BE2C (cell line): ENCODE results near the gene MIER2.
A peak's percentile ranks its signal among the peaks of the same experiment; 100 is the strongest.

Source experiments
- DNase-seq: peaks from one replicate; pipeline ENCODE4 v3.0.0-alpha.2; 2020
- H3K27me3 ChIP-seq: fragments of 250-450 bp; sonication (Bioruptor Pico); 2 replicates; pipeline ENCODE4 v1.5.1; 2020; ENCODE audit warnings: mild to moderate bottlenecking
- H3K36me3 ChIP-seq: fragments of 250-450 bp; sonication (Bioruptor Pico); 2 replicates; pipeline ENCODE4 v1.5.1; 2020; ENCODE audit warnings: mild to moderate bottlenecking
- H3K4me1 ChIP-seq: fragments of 250-450 bp; sonication (Bioruptor Pico); 2 replicates; pipeline ENCODE4 v1.5.1; 2020
- H3K4me3 ChIP-seq: 2 replicates; pipeline ENCODE4 v1.5.1; 2011; ENCODE audit warnings: low read depth, low read length
- H3K9me3 ChIP-seq: fragments of 250-450 bp; sonication (Bioruptor Pico); 2 replicates; pipeline ENCODE4 v1.5.1; 2020
- CTCF ChIP-seq: IDR thresholded peaks from 2 replicates; pipeline ENCODE4 v1.5.1; 2012; ENCODE audit warnings: mild to moderate bottlenecking, low read depth, low read length

The MIER2 gene

GRCh38 chr19:373391-374182 lies 29.0 kb upstream of the MIER2 start:
- no peak for TF ChIP-seq CTCF
- Histone ChIP-seq H3K9me3 (no peaks in the 10 kb centered on the region), H3K27me3 (peaks cover 10% of the 10 kb centered on the region; the same call in 1 of the 2 replicates), H3K4me3 (no peak overlapping the region), H3K4me1 (no peaks in the 10 kb centered on the region), H3K36me3 (no peaks in the 10 kb centered on the region)
- no peak for DNase-seq

GRCh38 chr19:372306-372890 lies 27.8 kb upstream of the MIER2 start:
- peaks cover 10% of the 10 kb centered on the region; the same call in 1 of the 2 replicates for H3K27me3 ChIP-seq
- TF ChIP-seq CTCF, result no peak
- DNase-seq, result no peak
- no peaks in the 10 kb centered on the region for H3K9me3 ChIP-seq
- H3K36me3 ChIP-seq, result no peaks in the 10 kb centered on the region
- H3K4me1 ChIP-seq, result no peaks in the 10 kb centered on the region
- H3K4me3 ChIP-seq, result no peak overlapping the region

GRCh38 chr19:371501-372168 lies 27.0 kb upstream of the MIER2 start:
- 0 out of 2 replicates have a peak, but pooled peaks have one; percentile 7 for TF ChIP-seq CTCF
- Histone ChIP-seq H3K27me3 (peaks cover 15% of the 10 kb centered on the region), H3K9me3 (no peaks in the 10 kb centered on the region), H3K36me3 (no peaks in the 10 kb centered on the region), H3K4me3 (no peak overlapping the region), H3K4me1 (no peaks in the 10 kb centered on the region)
- DNase-seq, result no peak

- no peak for DNase-seq
- Histone ChIP-seq H3K36me3 (no peaks in the 10 kb centered on the region), H3K9me3 (no peaks in the 10 kb centered on the region), H3K27me3 (peaks cover 15% of the 10 kb centered on the region), H3K4me1 (no peaks in the 10 kb centered on the region), H3K4me3 (no peak overlapping the region)
- no peak for TF ChIP-seq CTCF
Observed at GRCh38 chr19:370641-371330, 26.2 kb upstream of the MIER2 start.

GRCh38 chr19:369876-370275 lies 25.3 kb upstream of the MIER2 start:
- Histone ChIP-seq H3K36me3 (no peaks in the 10 kb centered on the region), H3K4me3 (no peak overlapping the region), H3K27me3 (peaks cover 15% of the 10 kb centered on the region), H3K9me3 (no peaks in the 10 kb centered on the region), H3K4me1 (no peaks in the 10 kb centered on the region)
- no peak for TF ChIP-seq CTCF
- no peak for DNase-seq
